Smooth muscle cell (in vitro differentiated cells): ENCODE data around the gene PYGB. TPM values are rescaled to one million over a fixed set of nuclear protein-coding genes. Genes with fewer than 3 reads are reported as not detected.

Experiments used
- DNase-seq: peaks from one replicate; lab custom pipeline; 2025; ENCODE audit not compliant: unreplicated experiment; lab: John Stamatoyannopoulos, UW
- H2AFZ ChIP-seq: fragments of 200-600 bp; sonication (generic); 2 replicates; pipeline ENCODE4 v1.6.0; 2016; ENCODE audit warnings: antibody characterized with exemption, low read depth, mild to moderate bottlenecking
- H3F3A ChIP-seq: fragments of 200-600 bp; sonication (generic); 2 replicates; pipeline ENCODE4 v1.6.0; 2017; ENCODE audit warnings: antibody characterized with exemption, low read depth
- H3K27ac ChIP-seq: fragments of 200-600 bp; sonication (generic); 2 replicates; pipeline ENCODE4 v1.5.1; 2016; ENCODE audit warnings: low read depth, mild to moderate bottlenecking
- H3K27me3 ChIP-seq: fragments of 200-600 bp; sonication (generic); 2 replicates; pipeline ENCODE4 v1.6.1; 2016; ENCODE audit warnings: low read depth, mild to moderate bottlenecking
- H3K36me3 ChIP-seq: fragments of 200-600 bp; sonication (generic); 2 replicates; pipeline ENCODE4 v1.5.1; 2016; ENCODE audit warnings: low read depth
- H3K4me1 ChIP-seq: fragments of 200-600 bp; sonication (generic); 2 replicates; pipeline ENCODE4 v1.5.1; 2016; ENCODE audit warnings: low read depth
- H3K4me2 ChIP-seq: fragments of 200-600 bp; sonication (generic); 2 replicates; pipeline ENCODE4 v1.6.0; 2016; ENCODE audit warnings: mild to moderate bottlenecking
- H3K4me3 ChIP-seq: fragments of 200-600 bp; sonication (generic); 2 replicates; pipeline ENCODE4 v1.5.1; 2016; ENCODE audit warnings: mild to moderate bottlenecking
- H3K79me2 ChIP-seq: fragments of 200-600 bp; sonication (generic); 2 replicates; pipeline ENCODE4 v1.6.0; 2016; ENCODE audit warnings: low read depth, mild to moderate bottlenecking
- H3K9ac ChIP-seq: fragments of 200-600 bp; sonication (generic); 2 replicates; pipeline ENCODE4 v1.6.0; 2016; ENCODE audit warnings: low read depth
- H3K9me3 ChIP-seq: fragments of 200-600 bp; sonication (generic); replicated peaks from 2 replicates; pipeline ENCODE4 v1.5.1; 2016; ENCODE audit warnings: low read depth
- H4K20me1 ChIP-seq: fragments of 200-600 bp; sonication (generic); 2 replicates; pipeline ENCODE4 v1.6.0; 2016; ENCODE audit warnings: low read depth
- CTCF ChIP-seq: fragments of 200-600 bp; sonication (generic); IDR thresholded peaks from 2 replicates; pipeline ENCODE4 v1.5.1; 2017; ENCODE audit warnings: borderline replicate concordance, mild to moderate bottlenecking, antibody characterized with exemption; ENCODE audit not compliant: insufficient read depth, poor library complexity, severe bottlenecking
- WGBS: methylation state at CpG from one replicate; pipeline ENCODE4 v1.1.7; 2016; ENCODE audit warnings: low lambda C conversion rate; 5-methylcytosine and 5-hydroxymethylcytosine counted together
- polyA plus RNA-seq: library from polyadenylated mRNA; unstranded; fragments of >200 nt; fragmentation: Nextera tagmentation; extraction: Ambion mirVana; gene quantifications from 2 replicates; pipeline ENCODE4 v1.2.1, GENCODE V29; 2016
- total RNA-seq: library from RNA; depleted of rRNA; stranded (reverse); fragments of >200 nt; gene quantifications from 2 replicates; pipeline ENCODE4 v1.2.3, GENCODE V29; 2014

Gene PYGB
- total and polyA plus RNA-seq, 2 experiments from 2014 or later: 31.8 to 39.4 TPM

GRCh38 chr20:25282796-25283195, 34.9 kb downstream of the PYGB start:
- Histone ChIP-seq H3K9ac (no peak overlapping the region), H3K4me3 (no peak overlapping the region), H3K4me2 (no peak overlapping the region), H3K27me3 (no peaks in the 10 kb centered on the region), H4K20me1 (no peaks in the 10 kb centered on the region), H3K36me3 (no peaks in the 10 kb centered on the region), H3K4me1 (no peaks in the 10 kb centered on the region), H3K27ac (no peak overlapping the region), H3K9me3 (no peaks in the 10 kb centered on the region), H3F3A (no peaks in the 10 kb centered on the region), H2AFZ (no peak overlapping the region), H3K79me2 (no peaks in the 10 kb centered on the region)
- TF ChIP-seq CTCF: no peak
- WGBS: 98% methylated on average over 8 of the region's 11 CpGs
- DNase-seq: no peak

- Histone ChIP-seq H3K4me2 (no peak overlapping the region), H3K4me3 (no peak overlapping the region), H3K27ac (no peak overlapping the region), H3K9ac (no peak overlapping the region), H3K36me3 (no peaks in the 10 kb centered on the region), H3K79me2 (no peaks in the 10 kb centered on the region), H2AFZ (no peak overlapping the region), H3K27me3 (no peaks in the 10 kb centered on the region), H3K9me3 (no peaks in the 10 kb centered on the region), H3F3A (no peaks in the 10 kb centered on the region), H4K20me1 (no peaks in the 10 kb centered on the region), H3K4me1 (no peaks in the 10 kb centered on the region)
- 98% methylated on average over 23 of the region's 24 CpGs for WGBS
- TF ChIP-seq CTCF: no peak
- no peak for DNase-seq
Observed at GRCh38 chr20:25283221-25283951, 35.5 kb downstream of the PYGB start.

GRCh38 chr20:25284131-25284601, 36.3 kb downstream of the PYGB start:
- Histone ChIP-seq H3F3A (no peaks in the 10 kb centered on the region), H3K27ac (no peak overlapping the region), H3K9me3 (no peaks in the 10 kb centered on the region), H3K4me3 (no peak overlapping the region), H2AFZ (no peak overlapping the region), H3K36me3 (no peaks in the 10 kb centered on the region), H4K20me1 (no peaks in the 10 kb centered on the region), H3K79me2 (no peaks in the 10 kb centered on the region), H3K9ac (no peak overlapping the region), H3K27me3 (no peaks in the 10 kb centered on the region), H3K4me2 (no peak overlapping the region), H3K4me1 (no peaks in the 10 kb centered on the region)
- 98% methylated on average over 17 of the region's 17 CpGs for WGBS
- no peak for DNase-seq
- TF ChIP-seq CTCF: no peak
